GM21786 (cell line): Measurements from ENCODE around the gene COL4A6.
"Not testable (repeated sequence)": the region's sequence is repeated elsewhere in the genome, so short reads cannot be mapped to it uniquely, and the experiment has no call there.

Experiments used
- ATAC-seq: cut with Tn5 transposase; IDR thresholded peaks from one replicate; pipeline ENCODE4 v1.9.1; 2021; ENCODE audit not compliant: unreplicated experiment

COL4A6 gene

DNA sequence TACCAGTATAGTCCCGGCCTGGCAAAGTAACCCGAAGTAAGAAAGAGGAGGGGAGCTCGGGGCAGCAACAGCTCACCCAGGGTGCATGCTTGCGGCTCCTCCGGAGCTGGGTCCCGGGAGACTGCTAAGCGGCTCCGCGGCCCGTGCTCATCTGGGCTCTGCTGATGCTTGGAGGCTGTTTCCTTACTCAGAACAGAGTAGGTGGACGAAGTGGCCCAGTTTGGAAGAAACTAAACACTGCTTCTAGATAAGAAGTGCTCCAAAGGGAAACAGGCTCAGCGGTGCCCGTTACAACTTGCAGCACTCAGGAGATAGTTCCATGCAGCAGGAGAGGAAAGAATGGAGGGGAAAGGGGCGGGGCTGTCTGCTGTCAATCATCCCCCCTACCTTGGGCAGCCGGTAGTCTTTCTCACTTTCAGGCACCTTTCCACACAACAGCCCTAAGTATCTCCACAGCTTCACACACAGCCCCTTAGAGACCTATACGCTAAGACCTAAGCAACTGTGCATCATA is at the start of gene COL4A6:
TSS of gene COL4A6 (minus strand) at position 313 of the 514 bp plus-strand sequence. CDS start at position 87, 226 bp downstream.
- no peak for ATAC-seq

- no peak for ATAC-seq
These were observed 47.7 kb upstream of the COL4A6 start for GRCh38 chrX:108485960-108486359.

DNA sequence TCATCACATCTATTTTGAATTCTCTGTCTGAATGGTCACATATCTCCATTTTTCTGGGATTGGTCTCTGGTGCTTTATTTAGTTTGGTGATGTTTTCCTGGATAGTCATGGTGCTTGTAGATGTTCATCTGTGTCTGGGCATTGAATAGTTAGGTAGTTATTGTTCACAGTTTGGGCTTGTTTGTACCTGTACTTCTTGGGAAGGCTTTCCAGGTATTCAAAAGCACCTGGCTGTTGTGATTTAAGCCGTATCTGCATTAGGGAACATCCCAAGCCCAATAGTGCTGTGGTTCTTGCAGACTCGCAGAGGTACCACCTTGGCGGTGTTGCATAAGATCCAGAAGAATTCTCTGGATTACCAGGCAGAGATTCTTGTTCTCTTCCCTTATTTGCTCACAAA is 46.0 kb upstream of the COL4A6 start:
- ATAC-seq, result no peak

- ATAC-seq, result not testable (repeated sequence)
These were observed 43.3 kb upstream of the COL4A6 start for GRCh38 chrX:108481528-108481927.

DNA sequence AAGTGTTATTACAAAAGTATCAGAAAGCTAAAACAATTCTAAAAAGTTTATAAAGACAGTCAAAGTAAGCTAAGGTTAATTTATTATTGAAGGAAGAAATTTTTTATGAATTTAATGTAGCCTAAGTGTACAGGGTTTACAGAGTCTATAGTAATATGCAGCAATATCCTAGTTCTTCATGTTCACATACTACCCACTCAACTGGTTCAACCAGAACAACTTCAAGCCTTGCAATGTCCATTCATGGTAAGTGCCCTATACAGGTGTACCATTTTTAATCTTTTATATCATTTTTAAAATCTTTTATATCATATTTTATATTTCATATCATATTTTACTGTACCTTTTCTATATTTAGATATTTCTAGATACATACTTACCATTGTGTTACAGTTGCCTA is 35.8 kb upstream of the COL4A6 start:
- no peak for ATAC-seq

DNA sequence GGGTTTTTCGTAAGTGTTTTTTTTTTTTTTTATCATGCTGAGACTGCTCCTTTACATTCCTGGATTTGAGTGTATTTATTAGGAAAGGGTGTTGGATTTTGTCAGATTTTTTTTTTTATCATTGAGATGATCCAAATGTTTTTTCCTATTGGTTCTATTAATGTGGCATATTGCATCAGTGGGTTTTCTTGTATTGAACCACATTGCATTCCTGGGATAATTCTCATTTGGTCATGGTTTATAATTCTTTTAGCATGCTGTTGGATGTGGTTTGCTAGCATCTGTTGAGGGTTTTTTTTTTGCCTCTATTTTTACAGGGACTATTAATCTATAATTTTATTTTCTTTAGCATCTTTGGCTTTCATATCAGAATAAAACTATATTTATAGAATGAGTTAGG is 30.3 kb upstream of the COL4A6 start:
- ATAC-seq, result no peak

DNA sequence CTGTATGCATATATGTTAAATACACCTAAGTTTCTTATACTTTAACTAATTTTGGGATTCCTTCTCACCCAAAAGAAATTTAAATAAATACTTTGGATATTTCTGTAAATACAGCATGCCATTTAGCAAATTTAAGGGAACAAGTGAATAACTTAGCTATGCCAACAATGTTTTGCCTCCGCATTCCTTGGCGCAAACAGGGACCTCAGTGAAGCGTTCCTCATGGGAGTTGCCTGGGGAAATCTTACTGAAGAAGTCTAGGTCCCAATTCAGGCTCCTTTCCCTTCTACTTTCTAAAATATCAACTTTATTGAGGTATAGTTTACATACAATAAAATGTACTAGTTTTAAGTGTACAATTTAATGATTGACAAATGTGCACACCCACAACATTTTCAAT is 26.4 kb upstream of the COL4A6 start:
- ATAC-seq, result no peak

GRCh38 chrX:108456971-108457477 is 18.8 kb upstream of the COL4A6 start:
- no peak for ATAC-seq

GRCh38 chrX:108453841-108454240 is 15.6 kb upstream of the COL4A6 start:
- ATAC-seq, result no peak

DNA sequence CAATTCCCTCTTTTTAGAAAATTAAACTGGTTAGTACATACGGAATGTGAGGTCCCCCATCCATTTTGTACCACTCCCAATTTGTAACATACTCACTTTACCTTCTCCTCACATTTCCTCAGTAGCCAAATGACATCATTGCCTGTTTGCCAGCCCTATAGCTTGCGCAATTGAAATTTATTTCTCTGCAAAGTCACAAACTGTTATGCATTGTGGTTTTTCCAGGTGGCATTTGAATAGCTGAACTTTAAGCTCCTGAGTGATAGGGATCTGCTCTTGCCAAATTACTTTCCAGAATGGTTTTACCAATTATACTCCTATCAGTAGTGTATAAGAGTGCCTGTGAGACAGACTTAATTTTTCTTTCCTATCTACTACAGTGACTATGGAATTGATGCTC is 9.1 kb upstream of the COL4A6 start:
- no peak for ATAC-seq

GRCh38 chrX:108442901-108443464 is 4.8 kb upstream of the COL4A6 start:
- ATAC-seq, result no peak

DNA sequence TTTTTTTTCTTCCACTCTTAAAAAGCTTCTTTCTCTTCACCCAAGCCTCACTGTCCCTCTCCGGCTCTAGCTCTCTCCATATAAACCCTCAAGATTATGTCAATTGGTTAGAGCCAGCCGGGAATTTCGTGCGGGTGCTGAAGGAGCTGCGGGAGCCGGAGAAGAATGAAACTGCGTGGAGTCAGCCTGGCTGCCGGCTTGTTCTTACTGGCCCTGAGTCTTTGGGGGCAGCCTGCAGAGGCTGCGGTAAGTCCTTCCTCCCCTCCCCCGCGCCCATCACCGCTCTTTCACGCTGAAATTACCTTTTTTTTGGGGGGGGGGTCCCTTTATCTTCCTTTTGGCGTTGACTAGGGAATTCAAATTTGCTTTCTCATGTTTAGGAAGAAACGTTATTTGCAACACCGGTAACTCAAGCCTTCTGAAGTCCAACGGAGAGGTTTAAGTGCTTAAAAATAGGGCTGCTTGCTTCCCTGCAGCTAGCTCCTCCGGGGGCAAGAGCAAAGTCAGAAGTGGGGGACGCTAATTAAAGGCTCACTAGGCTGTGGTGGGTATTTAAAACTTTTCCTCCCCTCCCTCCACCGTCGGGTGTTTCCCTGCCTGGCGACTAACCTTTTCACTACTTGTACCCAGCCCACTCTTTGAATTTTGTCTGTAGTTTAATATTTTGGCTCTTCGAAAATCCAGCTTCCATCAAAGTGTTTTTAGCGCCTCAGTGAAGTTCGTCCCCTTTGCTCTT is 1.9 kb upstream of the COL4A6 start:
- no peak for ATAC-seq

DNA sequence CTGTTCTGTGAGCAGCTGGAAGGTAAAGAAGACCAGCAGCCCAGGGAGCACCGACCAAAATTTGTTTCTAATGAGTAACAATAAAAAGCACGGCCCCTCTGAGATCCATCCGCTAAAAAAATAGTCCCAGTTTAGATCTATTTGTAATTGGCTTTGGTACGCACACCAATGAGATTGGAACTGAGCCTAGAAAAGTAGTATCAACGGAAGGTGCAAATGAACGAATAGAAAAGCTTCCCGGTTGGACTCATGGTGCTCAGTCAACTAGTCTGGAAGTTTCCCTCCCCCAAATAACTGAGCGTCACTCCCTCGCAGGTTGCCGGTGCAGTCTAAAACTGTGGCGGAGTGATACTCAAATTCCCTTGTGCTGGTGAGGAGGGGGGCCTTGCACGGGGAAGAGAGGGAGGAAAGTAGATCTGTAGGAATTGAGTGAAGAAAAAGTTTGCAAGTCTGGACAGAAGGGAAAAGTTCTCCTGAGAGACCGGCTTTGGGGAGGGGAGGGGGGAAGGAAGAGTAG is 1.3 kb upstream of the COL4A6 start, which contains the start of gene COL4A5:
TSS of gene COL4A5 (plus strand) at position 413 of the 517 bp plus-strand sequence. CDS start 288 bp downstream, outside the sequence.
- no peak for ATAC-seq

GRCh38 chrX:108437349-108438109 is 693 bp downstream of the COL4A6 start:
- ATAC-seq, result no peak

GRCh38 chrX:108435261-108435660 is 3.0 kb downstream of the COL4A6 start:
- no peak for ATAC-seq

- no peak for ATAC-seq
These were observed 12.0 kb downstream of the COL4A6 start for GRCh38 chrX:108426262-108426661.

GRCh38 chrX:108420481-108420880 is 17.7 kb downstream of the COL4A6 start:
- no peak for ATAC-seq

- no peak for ATAC-seq
These were observed 18.8 kb downstream of the COL4A6 start for GRCh38 chrX:108419401-108419800.

DNA sequence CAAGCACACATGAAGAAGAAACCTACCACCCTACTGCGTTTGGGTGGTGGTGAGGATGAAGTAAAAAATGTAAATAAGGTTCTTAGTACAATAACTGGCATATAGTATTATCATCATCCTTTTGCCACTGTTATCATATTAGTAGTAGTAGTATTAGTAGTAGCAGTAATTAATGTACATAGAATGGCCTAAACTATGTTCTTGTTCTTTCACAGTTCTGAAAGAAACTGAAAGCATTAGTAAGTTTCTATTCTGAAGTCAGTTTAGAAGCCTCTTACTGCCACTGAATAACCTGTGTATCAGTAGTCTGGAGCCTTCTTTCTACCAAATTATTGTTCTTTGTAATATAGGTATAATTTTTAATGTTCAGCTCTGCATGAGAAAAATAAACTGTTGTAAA is 21.0 kb downstream of the COL4A6 start:
- ATAC-seq, result peak; percentile 50

- ATAC-seq, result no peak
These were observed 22.3 kb downstream of the COL4A6 start for GRCh38 chrX:108415891-108416290.

DNA sequence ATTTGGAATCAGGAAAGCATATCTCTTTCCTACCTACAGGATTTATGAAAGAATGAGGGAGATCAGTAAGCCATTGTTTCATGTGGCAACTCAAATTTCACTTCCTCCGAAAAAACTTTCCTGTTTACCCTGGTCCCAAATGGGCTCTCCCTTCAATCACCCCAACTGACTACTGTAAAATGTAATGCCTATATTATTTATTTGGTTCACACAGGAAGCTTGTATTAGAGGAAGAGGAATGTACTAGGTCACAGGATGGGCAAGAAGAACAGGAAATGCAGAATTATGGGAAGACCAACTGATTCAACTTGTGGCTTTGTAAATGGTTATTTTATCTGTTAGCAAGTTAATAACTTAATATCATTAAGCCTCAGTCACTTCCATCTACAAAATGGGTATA is 23.1 kb downstream of the COL4A6 start:
- ATAC-seq, result no peak
